Measurements from ENCODE around the gene PRAME. TPM values are rescaled to one million over a fixed set of nuclear protein-coding genes. Genes with fewer than 3 reads are reported as not detected.

The PRAME gene
- total and polyA plus RNA-seq, 2 experiments from 2014 or later = not detected

GRCh38 chr22:22523494-22523893, 35.6 kb downstream of the PRAME start:
- Histone ChIP-seq H3K27me3 (ENCODE audit: insufficient read depth) (peaks cover 100% of the 10 kb centered on the region), H4K20me1 (replicated peaks; ENCODE audit: insufficient read depth) (no peaks in the 10 kb centered on the region), H3K4me3 (no peak overlapping the region), H3K36me3 (ENCODE audit: insufficient read depth) (no peaks in the 10 kb centered on the region), H3F3A (replicated peaks; ENCODE audit: low read depth) (no peaks in the 10 kb centered on the region), H3K4me1 (ENCODE audit: insufficient read depth) (no peaks in the 10 kb centered on the region), H3K9me2 (ENCODE audit: insufficient read depth) (peaks cover 3% of the 10 kb centered on the region; the same call in 1 of the 2 replicates), H3K79me2 (replicated peaks; ENCODE audit: insufficient read depth) (no peaks in the 10 kb centered on the region), H3K4me2 (no peak overlapping the region), H3K27ac (ENCODE audit: low read depth) (no peak overlapping the region), H2AFZ (no peak overlapping the region)
- ATAC-seq (no peak), DNase-seq (ENCODE audit: low spot score) (no peak)
- Mint-ChIP-seq H3K4me3 (no peak overlapping the region), H3K27ac (no peak overlapping the region), H3K9me3 (peaks cover 5% of the 10 kb centered on the region; the same call in 1 of the 3 replicates), H3K27me3 (ENCODE audit: insufficient read depth, low read depth, poor library complexity) (peaks cover 72% of the 10 kb centered on the region), H3K36me3 (ENCODE audit: low read depth) (no peaks in the 10 kb centered on the region), H3K4me1 (peaks cover 5% of the 10 kb centered on the region; the same call in 2 of the 3 replicates)
- TF ChIP-seq REST (IDR thresholded peaks at IDR 0.05; ENCODE audit: unreplicated experiment) (no peak), CREB1 (CRISPR knock-in tag; IDR thresholded peaks at IDR 0.05; ENCODE audit: low read depth) (no peak), ZNF114 (CRISPR knock-in tag; IDR thresholded peaks at IDR 0.05) (no peak), JUNB (IDR thresholded peaks at IDR 0.05; ENCODE audit: unreplicated experiment) (no peak), STAT1 (IDR thresholded peaks at IDR 0.05; ENCODE audit: unreplicated experiment) (no peak), ETS1 (IDR thresholded peaks at IDR 0.05) (no peak), NANOG (IDR thresholded peaks at IDR 0.05; ENCODE audit: borderline replicate concordance) (no peak)

- no peak overlapping the region for H3K4me3 Mint-ChIP-seq
- H3K4me2 ChIP-seq = no peak overlapping the region
- DNase-seq (ENCODE audit: low spot score) (no peak), ATAC-seq (no peak)
- H3K79me2 ChIP-seq (replicated peaks; ENCODE audit: insufficient read depth) = no peaks in the 10 kb centered on the region
- no peak overlapping the region for H3K4me3 ChIP-seq
- peaks cover 5% of the 10 kb centered on the region; the same call in 1 of the 3 replicates for H3K9me3 Mint-ChIP-seq
- no peak overlapping the region for H3K27ac Mint-ChIP-seq
- peaks cover 3% of the 10 kb centered on the region; the same call in 1 of the 2 replicates for H3K9me2 ChIP-seq (ENCODE audit: insufficient read depth)
- peaks cover 97% of the 10 kb centered on the region for H3K27me3 ChIP-seq (ENCODE audit: insufficient read depth)
- peaks cover 68% of the 10 kb centered on the region for H3K27me3 Mint-ChIP-seq (ENCODE audit: insufficient read depth, low read depth, poor library complexity)
- H3K4me1 Mint-ChIP-seq = peaks cover 5% of the 10 kb centered on the region; the same call in 2 of the 3 replicates
- no peaks in the 10 kb centered on the region for H4K20me1 ChIP-seq (replicated peaks; ENCODE audit: insufficient read depth)
- no peaks in the 10 kb centered on the region for H3K36me3 Mint-ChIP-seq (ENCODE audit: low read depth)
- H2AFZ ChIP-seq = no peak overlapping the region
- H3F3A ChIP-seq (replicated peaks; ENCODE audit: low read depth) = no peaks in the 10 kb centered on the region
- H3K36me3 ChIP-seq (ENCODE audit: insufficient read depth) = no peaks in the 10 kb centered on the region
- no peak overlapping the region for H3K27ac ChIP-seq (ENCODE audit: low read depth)
- no peaks in the 10 kb centered on the region for H3K4me1 ChIP-seq (ENCODE audit: insufficient read depth)
- TF ChIP-seq ZNF331 (CRISPR knock-in tag; IDR thresholded peaks at IDR 0.05; ENCODE audit: low read depth) = no peak
- TF ChIP-seq EZH2 (IDR thresholded peaks at IDR 0.05; ENCODE audit: low read depth, unreplicated experiment) = no peak
- TF ChIP-seq REST (IDR thresholded peaks at IDR 0.05; ENCODE audit: unreplicated experiment) = no peak
- no peak for TF ChIP-seq CTCF (conservative IDR thresholded peaks at IDR 0.05; ENCODE audit: low read depth in 2 of 2)
- TF ChIP-seq POLR2AphosphoS5 (IDR thresholded peaks at IDR 0.05; ENCODE audit: low read depth) = no peak
- TF ChIP-seq STAT1 (IDR thresholded peaks at IDR 0.05; ENCODE audit: unreplicated experiment) = no peak
- no peak for TF ChIP-seq CREB1 (CRISPR knock-in tag; IDR thresholded peaks at IDR 0.05; ENCODE audit: low read depth)
Measured at GRCh38 chr22:22521631-22522030, 37.4 kb downstream of the PRAME start.
